GM20431 (cell line): ENCODE measurements around the gene STK40.

Source experiments
- in situ Hi-C: fragments of 300-500 bp; cut with MseI, MboI; formaldehyde crosslinking; loops from one replicate; pipeline ENCODE4 v1.15.0; 2020; ENCODE audit warnings: low sequenced_read_pairs; ENCODE audit not compliant: unreplicated experiment

STK40 gene

DNA sequence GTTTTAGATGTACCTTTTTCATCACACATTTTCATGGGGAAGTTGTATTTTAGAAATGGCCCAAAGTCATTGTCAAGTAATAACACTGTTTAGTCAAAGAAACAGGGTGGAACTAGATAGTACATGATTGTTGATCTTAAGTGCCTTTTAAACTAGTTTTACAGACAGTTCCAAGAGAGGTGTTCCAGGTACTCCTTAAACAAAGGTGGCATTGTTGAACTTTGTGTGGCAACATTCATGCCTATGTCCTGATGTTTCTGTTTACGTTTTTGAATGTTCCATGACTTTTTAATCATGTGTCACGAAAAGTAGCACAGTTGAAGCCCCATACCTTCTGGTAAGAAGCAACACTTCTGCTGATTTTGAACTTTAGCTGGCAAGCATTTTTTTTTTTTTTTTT is 88.7 kb downstream of the STK40 start:
- in situ Hi-C loops, result no loop called here

DNA sequence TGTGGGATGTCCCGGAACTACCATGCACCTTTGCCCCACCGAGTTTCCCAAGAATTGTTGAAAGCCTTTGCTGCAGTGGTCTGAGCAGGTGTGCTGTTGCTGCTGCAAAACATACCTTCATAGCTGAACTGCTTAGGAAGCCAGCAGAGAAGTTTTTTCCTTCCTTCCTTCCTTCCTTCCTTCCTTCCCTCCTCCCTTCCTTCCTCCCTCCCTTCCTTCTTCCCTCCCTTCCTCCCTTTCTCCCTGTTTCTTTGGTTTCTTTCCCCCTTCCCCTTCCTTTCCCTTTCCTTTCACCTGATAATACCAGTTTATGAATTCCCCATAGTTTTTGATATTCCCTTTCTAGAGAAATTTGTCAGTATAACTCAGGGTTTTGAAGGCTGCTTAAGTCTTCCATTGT is 90.3 kb downstream of the STK40 start:
- in situ Hi-C loops, result no loop called here
